KMS-11 (cell line): ENCODE measurements around the gene MCM7.

Experiments
- H2AFZ ChIP-seq: fragments of 200-600 bp; sonication (generic); 2 replicates; pipeline ENCODE4 v1.6.1; 2016; ENCODE audit warnings: antibody characterized with exemption, mixed run types, low read depth
- H3K27ac ChIP-seq: fragments of 200-600 bp; sonication (generic); 2 replicates; pipeline ENCODE4 v1.6.1; 2016; ENCODE audit warnings: mild to moderate bottlenecking, mixed run types
- H3K27me3 ChIP-seq: fragments of 200-600 bp; sonication (generic); 2 replicates; pipeline ENCODE4 v1.6.1; 2017; ENCODE audit warnings: mild to moderate bottlenecking, low read depth, mixed run types, moderate library complexity; ENCODE audit not compliant: insufficient read depth
- H3K36me3 ChIP-seq: fragments of 200-600 bp; sonication (generic); 2 replicates; pipeline ENCODE4 v1.6.1; 2017; ENCODE audit warnings: mild to moderate bottlenecking, mixed run types; ENCODE audit not compliant: insufficient read depth
- H3K4me1 ChIP-seq: fragments of 200-600 bp; sonication (generic); 2 replicates; pipeline ENCODE4 v1.6.1; 2016; ENCODE audit warnings: mild to moderate bottlenecking, low read depth, mixed run types; ENCODE audit not compliant: poor library complexity, severe bottlenecking
- H3K4me2 ChIP-seq: fragments of 200-600 bp; sonication (generic); 2 replicates; pipeline ENCODE4 v1.7.0; 2016; ENCODE audit warnings: mild to moderate bottlenecking, mixed run types
- H3K4me3 ChIP-seq: fragments of 200-600 bp; sonication (generic); IDR thresholded peaks from 2 replicates; pipeline ENCODE4 v1.6.1; 2017; ENCODE audit warnings: low read depth, low read length, mixed read lengths; ENCODE audit not compliant: insufficient read depth
- H3K79me2 ChIP-seq: fragments of 200-600 bp; sonication (generic); 2 replicates; pipeline ENCODE4 v1.6.1; 2016; ENCODE audit warnings: low read depth, mixed run types; ENCODE audit not compliant: insufficient read depth
- H3K9ac ChIP-seq: fragments of 200-600 bp; sonication (generic); 2 replicates; pipeline ENCODE4 v1.6.1; 2016; ENCODE audit warnings: mild to moderate bottlenecking, mixed run types
- H4K20me1 ChIP-seq: fragments of 200-600 bp; sonication (generic); 2 replicates; pipeline ENCODE4 v1.6.1; 2016; ENCODE audit warnings: mild to moderate bottlenecking, mixed run types; ENCODE audit not compliant: insufficient read depth
- CTCF ChIP-seq: fragments of 200-600 bp; sonication (generic); conservative IDR thresholded peaks from 2 replicates; pipeline ENCODE4 v1.6.1; 2017; ENCODE audit warnings: low read depth, mild to moderate bottlenecking, antibody characterized with exemption, low read length, moderate library complexity, mixed read lengths

The MCM7 gene

GRCh38 chr7:100064162-100064561 is 37.0 kb downstream of the MCM7 start:
- Histone ChIP-seq H3K79me2 (no peaks in the 10 kb centered on the region), H3K9ac (no peak overlapping the region), H3K36me3 (no peaks in the 10 kb centered on the region), H4K20me1 (no peaks in the 10 kb centered on the region), H3K4me3 (no peak overlapping the region), H3K27ac (no peak overlapping the region), H2AFZ (no peak overlapping the region), H3K4me2 (no peak overlapping the region), H3K27me3 (no peaks in the 10 kb centered on the region), H3K4me1 (peaks cover under 1% of the 10 kb centered on the region)
- no peak for TF ChIP-seq CTCF

GRCh38 chr7:100063376-100063775 is 37.8 kb downstream of the MCM7 start:
- no peak for TF ChIP-seq CTCF
- Histone ChIP-seq H3K79me2 (no peaks in the 10 kb centered on the region), H3K9ac (no peak overlapping the region), H3K27me3 (no peaks in the 10 kb centered on the region), H3K4me3 (no peak overlapping the region), H3K4me1 (peaks cover 3% of the 10 kb centered on the region), H4K20me1 (no peaks in the 10 kb centered on the region), H3K27ac (no peak overlapping the region), H3K4me2 (no peak overlapping the region), H3K36me3 (no peaks in the 10 kb centered on the region), H2AFZ (no peak overlapping the region)

GRCh38 chr7:100061518-100062193 is 39.5 kb downstream of the MCM7 start:
- no peak overlapping the region for H3K4me3 ChIP-seq
- H3K4me2 ChIP-seq = no peak overlapping the region
- H2AFZ ChIP-seq = no peak overlapping the region
- H3K9ac ChIP-seq = no peak overlapping the region
- H3K79me2 ChIP-seq = no peaks in the 10 kb centered on the region
- no peak overlapping the region for H3K27ac ChIP-seq
- peaks cover 3% of the 10 kb centered on the region for H3K4me1 ChIP-seq
- H3K27me3 ChIP-seq = no peaks in the 10 kb centered on the region
- TF ChIP-seq CTCF = no peak
- H4K20me1 ChIP-seq = no peaks in the 10 kb centered on the region
- H3K36me3 ChIP-seq = no peaks in the 10 kb centered on the region

- H3K9ac ChIP-seq = no peak overlapping the region
- no peaks in the 10 kb centered on the region for H3K36me3 ChIP-seq
- no peaks in the 10 kb centered on the region for H3K79me2 ChIP-seq
- H2AFZ ChIP-seq = no peak overlapping the region
- no peak overlapping the region for H3K4me2 ChIP-seq
- peaks cover 3% of the 10 kb centered on the region for H3K4me1 ChIP-seq
- no peak overlapping the region for H3K27ac ChIP-seq
- TF ChIP-seq CTCF = no peak
- H3K4me3 ChIP-seq = no peak overlapping the region
- H4K20me1 ChIP-seq = no peaks in the 10 kb centered on the region
- H3K27me3 ChIP-seq = no peaks in the 10 kb centered on the region
Observed at GRCh38 chr7:100059251-100059739, 41.9 kb downstream of the MCM7 start.
